ENCODE data around the gene ASB1. TPM values are rescaled to one million over a fixed set of nuclear protein-coding genes. Genes with fewer than 3 reads are reported as not detected.

Gene ASB1
- total and polyA plus RNA-seq, 10 of the 15 experiments (the other 5 are each of a cell fraction or from before 2014, with no cell fraction given) = 5.2 to 31.2 (median 25.8) TPM

DNA sequence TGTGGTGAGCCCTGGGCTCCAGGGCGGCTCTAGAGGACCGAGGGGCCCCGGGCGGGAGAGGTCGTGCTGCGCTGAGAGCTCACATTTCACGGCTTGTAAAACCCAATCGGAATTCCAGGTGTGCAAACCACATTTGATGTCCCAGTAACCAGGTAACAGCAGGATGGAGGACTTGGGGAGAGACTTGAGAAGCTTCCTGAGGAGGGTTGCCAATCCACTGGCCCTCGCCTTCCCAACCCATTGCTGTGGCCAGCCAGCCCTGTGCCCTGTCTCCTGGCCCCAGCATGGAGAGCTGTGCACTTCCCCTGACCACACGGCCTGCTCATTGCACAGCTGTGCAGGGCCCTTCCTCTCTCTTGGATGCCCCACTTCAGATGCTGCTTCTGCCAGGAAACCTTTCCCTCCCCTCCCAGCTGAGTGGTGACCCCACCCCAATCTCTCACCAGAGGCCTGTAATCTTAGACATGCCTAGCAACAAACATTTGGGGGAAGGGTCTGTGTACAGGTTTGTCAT is 39.6 kb downstream of the ASB1 start:
- Histone ChIP-seq H2AFZ (ENCODE audit: control insufficient read depth, low read depth, low read length) (no peak overlapping the region), H3K4me1 (ENCODE audit: control insufficient read depth, insufficient read depth, low read length) (no peaks in the 10 kb centered on the region), H3K4me3 (no peak overlapping the region), H3K9ac (ENCODE audit: control insufficient read depth, insufficient read depth, low read length) (no peak overlapping the region), H3K4me2 (ENCODE audit: control insufficient read depth, insufficient read depth) (no peak overlapping the region), H3K27ac (ENCODE audit: control insufficient read depth, insufficient read depth) (no peak overlapping the region), H3K9me3 (replicated peaks; ENCODE audit: control insufficient read depth, insufficient read depth, low read length) (no peaks in the 10 kb centered on the region; the same call in 2 of the 3 replicates), H3K27me3 (replicated peaks in 1 of 2; ENCODE audit: control insufficient read depth in 2 of 2, insufficient read depth in 2 of 2, low read length in 1 of 2) (no peaks in the 10 kb centered on the region), H4K20me1 (ENCODE audit: control insufficient read depth, insufficient read depth) (no peaks in the 10 kb centered on the region), H3K79me2 (ENCODE audit: control insufficient read depth, insufficient read depth, low read length) (no peaks in the 10 kb centered on the region), H3K36me3 (ENCODE audit: control insufficient read depth in 2 of 2, insufficient read depth in 2 of 2, low read length in 1 of 2) (no peaks in the 10 kb centered on the region)
- no TSS peak for BruUV-seq (replicated peaks)
- SMC1A ChIA-PET (ENCODE audit: uncharacterized antibody, unreplicated experiment) = no interaction called here
- RAD21 ChIA-PET (ENCODE audit: unreplicated experiment) = no interaction called here
- no peak for DNase-seq (ENCODE audit: low read depth, low spot score)
- POLR2A ChIA-PET = no interaction called here
- CTCF ChIA-PET = interaction anchor here (0.6 to 0.8 kb wide), 3 partner anchors 102 to 953 kb away, joined by 3 to 4 read pairs (median 4); no protein-coding TSS in a partner anchor
- WGBS (ENCODE audit: insufficient coverage, insufficient replicate concordance, low lambda C conversion rate, missing lambda C conversion rate) = 65% methylated on average over 10 of the region's 10 CpGs
- in situ Hi-C loops (cut with MboI) = no loop called here
- intact Hi-C loops (cut with micrococcal nuclease; ENCODE audit: unreplicated experiment) = no loop called here
- no peak for FAIRE-seq
- ATAC-seq = no peak
- no peak for TF ChIP-seq SIN3A (IDR thresholded peaks at IDR 0.05; ENCODE audit: low read depth, low read length)
- no peak for TF ChIP-seq RCOR1 (conservative IDR thresholded peaks at IDR 0.05; ENCODE audit: low read depth, low read length)
- TF ChIP-seq CHD4 (IDR thresholded peaks at IDR 0.05) = no peak
- no peak for TF ChIP-seq ZBED1 (IDR thresholded peaks at IDR 0.05; ENCODE audit: borderline replicate concordance)
- no peak for TF ChIP-seq ZNF24 (IDR thresholded peaks at IDR 0.05)
- no peak for TF ChIP-seq KDM1A (IDR thresholded peaks at IDR 0.05; ENCODE audit: borderline replicate concordance)
- TF ChIP-seq, protein P1, sequence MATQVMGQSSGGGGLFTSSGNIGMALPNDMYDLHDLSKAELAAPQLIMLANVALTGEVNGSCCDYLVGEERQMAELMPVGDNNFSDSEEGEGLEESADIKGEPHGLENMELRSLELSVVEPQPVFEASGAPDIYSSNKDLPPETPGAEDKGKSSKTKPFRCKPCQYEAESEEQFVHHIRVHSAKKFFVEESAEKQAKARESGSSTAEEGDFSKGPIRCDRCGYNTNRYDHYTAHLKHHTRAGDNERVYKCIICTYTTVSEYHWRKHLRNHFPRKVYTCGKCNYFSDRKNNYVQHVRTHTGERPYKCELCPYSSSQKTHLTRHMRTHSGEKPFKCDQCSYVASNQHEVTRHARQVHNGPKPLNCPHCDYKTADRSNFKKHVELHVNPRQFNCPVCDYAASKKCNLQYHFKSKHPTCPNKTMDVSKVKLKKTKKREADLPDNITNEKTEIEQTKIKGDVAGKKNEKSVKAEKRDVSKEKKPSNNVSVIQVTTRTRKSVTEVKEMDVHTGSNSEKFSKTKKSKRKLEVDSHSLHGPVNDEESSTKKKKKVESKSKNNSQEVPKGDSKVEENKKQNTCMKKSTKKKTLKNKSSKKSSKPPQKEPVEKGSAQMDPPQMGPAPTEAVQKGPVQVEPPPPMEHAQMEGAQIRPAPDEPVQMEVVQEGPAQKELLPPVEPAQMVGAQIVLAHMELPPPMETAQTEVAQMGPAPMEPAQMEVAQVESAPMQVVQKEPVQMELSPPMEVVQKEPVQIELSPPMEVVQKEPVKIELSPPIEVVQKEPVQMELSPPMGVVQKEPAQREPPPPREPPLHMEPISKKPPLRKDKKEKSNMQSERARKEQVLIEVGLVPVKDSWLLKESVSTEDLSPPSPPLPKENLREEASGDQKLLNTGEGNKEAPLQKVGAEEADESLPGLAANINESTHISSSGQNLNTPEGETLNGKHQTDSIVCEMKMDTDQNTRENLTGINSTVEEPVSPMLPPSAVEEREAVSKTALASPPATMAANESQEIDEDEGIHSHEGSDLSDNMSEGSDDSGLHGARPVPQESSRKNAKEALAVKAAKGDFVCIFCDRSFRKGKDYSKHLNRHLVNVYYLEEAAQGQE (IDR thresholded peaks at IDR 0.05; ENCODE audit: low read depth, low read length) = no peak
- TF ChIP-seq RUNX3 (IDR thresholded peaks at IDR 0.05; ENCODE audit: low read length) = no peak
- TF ChIP-seq POLR2AphosphoS2 (IDR thresholded peaks at IDR 0.05; ENCODE audit: low read depth, low read length) = no peak
- TF ChIP-seq POLR2A (IDR thresholded peaks at IDR 0.05; ENCODE audit: low read depth, low read length) = no peak
- TF ChIP-seq BCLAF1 (IDR thresholded peaks at IDR 0.05) = no peak
- no peak for TF ChIP-seq MTA3 (IDR thresholded peaks at IDR 0.05; ENCODE audit: borderline replicate concordance, low read length)
- no peak for TF ChIP-seq E2F8 (IDR thresholded peaks at IDR 0.05; ENCODE audit: low read depth, partially characterized antibody)

Measured in GM12878 (cell line).